ENCODE data around the gene GREM2.
A peak's percentile ranks its signal among the peaks of the same experiment; 100 is the strongest.

Gene GREM2

DNA sequence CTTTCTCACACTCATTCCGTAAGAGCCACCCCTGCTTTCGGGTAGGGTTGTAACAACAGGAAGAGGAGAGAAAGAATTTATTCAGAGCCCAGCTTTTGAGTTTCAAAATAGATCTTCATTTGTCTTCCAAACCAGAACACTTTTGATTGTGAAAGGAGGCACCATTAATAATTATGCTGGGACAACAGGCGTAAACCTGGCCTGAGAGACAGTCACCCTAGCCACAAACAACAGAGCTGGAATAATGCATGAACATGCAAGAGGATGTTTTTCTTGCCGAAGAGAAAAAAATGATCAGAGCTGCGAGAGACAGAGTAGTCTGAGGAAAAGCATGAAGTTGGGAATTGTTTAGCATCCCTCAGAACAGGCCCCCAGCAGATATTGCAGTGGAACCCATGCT, 18.5 kb upstream of the GREM2 start:
- peaks cover 6% of the 10 kb centered on the region for H3K4me1 ChIP-seq (ENCODE audit: control insufficient read depth, low read depth, low read length)
- no peak overlapping the region for H3K9ac ChIP-seq (ENCODE audit: low read length)
- H3K27ac ChIP-seq (ENCODE audit: low read length), result no peak overlapping the region
- no peaks in the 10 kb centered on the region for H3K9me3 ChIP-seq (ENCODE audit: control insufficient read depth, low read depth, low read length)
- H3K36me3 ChIP-seq (ENCODE audit: control insufficient read depth, low read depth, low read length), result no peaks in the 10 kb centered on the region
- H3K4me3 ChIP-seq (ENCODE audit: low read length), result no peak overlapping the region
- H3K27me3 ChIP-seq (ENCODE audit: control insufficient read depth, insufficient read depth, low read length), result no peaks in the 10 kb centered on the region

DNA sequence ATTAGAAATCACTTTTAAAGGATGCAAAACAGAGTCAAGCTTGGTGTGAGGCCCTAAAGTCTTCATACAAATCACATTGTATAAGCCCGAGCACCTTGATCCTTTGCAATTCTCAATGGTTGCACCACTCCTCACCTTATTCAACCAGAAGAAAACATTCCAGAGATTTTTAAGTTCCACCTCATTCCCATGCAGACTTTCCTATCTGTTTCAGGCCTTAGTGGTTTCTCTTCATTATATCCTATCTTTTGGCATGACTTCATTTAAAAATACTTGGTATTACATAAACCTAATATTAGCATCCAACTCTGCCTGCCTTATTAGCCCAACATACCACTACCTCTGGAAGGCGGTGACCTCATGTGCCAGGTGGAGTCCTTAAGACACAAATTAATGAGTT, 9.3 kb upstream of the GREM2 start:
- no peaks in the 10 kb centered on the region for H3K9me3 ChIP-seq (ENCODE audit: control insufficient read depth, low read depth, low read length)
- no peak overlapping the region for H3K4me3 ChIP-seq (ENCODE audit: low read length)

DNA sequence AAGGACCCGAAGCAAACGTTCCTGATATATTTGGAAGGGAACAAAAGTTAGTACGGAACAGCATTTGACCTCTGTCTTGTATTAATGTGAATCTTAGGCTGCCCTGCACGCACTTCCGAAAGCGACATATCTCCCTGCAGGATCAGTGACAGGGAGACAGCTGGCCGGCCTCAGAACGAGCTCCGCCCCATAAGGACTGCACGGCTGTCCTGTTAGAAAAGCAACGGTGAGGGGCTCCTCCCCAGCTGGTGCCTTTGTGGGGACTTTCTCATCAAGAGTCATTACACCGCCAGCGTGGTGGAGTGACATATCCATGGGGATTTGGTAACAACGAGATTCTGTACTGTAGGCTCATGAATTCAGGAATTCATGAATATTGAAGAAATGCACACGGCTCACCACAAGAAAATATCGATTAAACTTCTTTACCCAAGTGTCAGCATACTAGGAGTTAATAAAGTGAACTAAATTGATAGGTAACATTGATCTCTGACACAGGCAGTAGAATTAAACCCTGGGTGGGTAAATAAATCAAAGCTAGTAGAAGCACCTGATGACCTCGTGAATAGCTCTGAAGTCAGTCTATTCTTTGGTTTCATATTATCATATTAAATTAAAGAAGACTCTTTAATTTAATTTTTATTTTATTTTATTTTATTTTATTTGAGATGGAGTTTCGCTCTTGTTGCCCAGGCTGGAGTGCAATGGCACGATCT, 8.1 kb upstream of the GREM2 start:
- Histone ChIP-seq H3K27me3 (ENCODE audit: control insufficient read depth, insufficient read depth, low read length) (no peaks in the 10 kb centered on the region), H3K4me3 (ENCODE audit: low read length) (no peak overlapping the region), H3K27ac (ENCODE audit: low read length) (no peak overlapping the region), H3K36me3 (ENCODE audit: control insufficient read depth, low read depth, low read length) (no peaks in the 10 kb centered on the region), H3K9me3 (ENCODE audit: control insufficient read depth, low read depth, low read length) (no peaks in the 10 kb centered on the region), H3K4me1 (ENCODE audit: control insufficient read depth, low read depth, low read length) (peaks cover 3% of the 10 kb centered on the region), H3K9ac (ENCODE audit: low read length) (no peak overlapping the region)

More for the DNA sequence above, 9.3 kb upstream of the GREM2 start:
- no peaks in the 10 kb centered on the region for H3K4me1 ChIP-seq (ENCODE audit: control insufficient read depth, low read depth, low read length)
- no peaks in the 10 kb centered on the region for H3K36me3 ChIP-seq (ENCODE audit: control insufficient read depth, low read depth, low read length)
- no peak overlapping the region for H3K9ac ChIP-seq (ENCODE audit: low read length)
- H3K27ac ChIP-seq (ENCODE audit: low read length), result no peak overlapping the region
- H3K27me3 ChIP-seq (ENCODE audit: control insufficient read depth, insufficient read depth, low read length), result no peaks in the 10 kb centered on the region

DNA sequence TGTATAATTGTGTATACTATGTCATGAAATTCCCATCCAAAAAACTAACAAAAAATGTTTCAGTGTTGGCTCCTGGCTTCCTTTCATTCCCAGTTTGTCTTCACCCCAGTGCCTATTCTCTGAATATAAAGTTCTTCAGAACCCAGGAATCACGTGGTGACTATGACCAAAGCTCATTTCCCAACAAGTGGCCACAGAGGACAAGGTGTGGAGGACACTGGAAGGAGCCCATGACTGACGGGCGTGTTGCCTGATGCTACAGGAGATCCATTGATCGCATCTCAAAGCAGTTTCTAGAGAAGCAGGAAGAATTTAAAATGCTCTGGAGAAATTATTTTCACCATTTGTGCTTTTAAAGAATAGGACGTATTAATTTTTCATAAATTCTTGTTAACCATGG, 7.4 kb upstream of the GREM2 start:
- Histone ChIP-seq H3K9me3 (ENCODE audit: control insufficient read depth, low read depth, low read length) (no peaks in the 10 kb centered on the region), H3K27me3 (ENCODE audit: control insufficient read depth, insufficient read depth, low read length) (no peaks in the 10 kb centered on the region), H3K27ac (ENCODE audit: low read length) (no peak overlapping the region), H3K4me1 (ENCODE audit: control insufficient read depth, low read depth, low read length) (peaks cover 3% of the 10 kb centered on the region), H3K4me3 (ENCODE audit: low read length) (no peak overlapping the region), H3K36me3 (ENCODE audit: control insufficient read depth, low read depth, low read length) (no peaks in the 10 kb centered on the region), H3K9ac (ENCODE audit: low read length) (no peak overlapping the region)

DNA sequence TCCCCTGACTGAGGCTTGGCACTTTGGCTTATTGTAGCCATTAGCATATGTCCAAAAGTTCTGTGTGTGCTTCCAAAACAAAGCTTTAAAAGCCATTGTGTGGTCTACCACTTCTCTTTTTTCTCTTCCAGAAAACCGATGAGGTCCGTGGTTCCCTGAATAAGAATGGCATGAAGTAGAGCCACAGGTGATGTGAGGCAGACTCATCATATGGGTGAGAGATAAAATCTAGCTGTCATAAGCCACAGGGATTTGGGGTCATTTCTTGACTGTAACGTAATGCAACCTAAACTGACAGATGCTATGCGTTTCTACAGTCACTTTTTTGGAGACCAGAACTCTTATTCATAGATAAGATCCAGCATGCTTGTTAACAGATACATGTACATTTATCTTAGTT, 7.0 kb upstream of the GREM2 start:
- no peak overlapping the region for H3K27ac ChIP-seq (ENCODE audit: low read length)
- H3K36me3 ChIP-seq (ENCODE audit: control insufficient read depth, low read depth, low read length), result no peaks in the 10 kb centered on the region
- peaks cover 3% of the 10 kb centered on the region for H3K4me1 ChIP-seq (ENCODE audit: control insufficient read depth, low read depth, low read length)
- no peaks in the 10 kb centered on the region for H3K9me3 ChIP-seq (ENCODE audit: control insufficient read depth, low read depth, low read length)
- H3K9ac ChIP-seq (ENCODE audit: low read length), result no peak overlapping the region
- no peaks in the 10 kb centered on the region for H3K27me3 ChIP-seq (ENCODE audit: control insufficient read depth, insufficient read depth, low read length)
- H3K4me3 ChIP-seq (ENCODE audit: low read length), result no peak overlapping the region

DNA sequence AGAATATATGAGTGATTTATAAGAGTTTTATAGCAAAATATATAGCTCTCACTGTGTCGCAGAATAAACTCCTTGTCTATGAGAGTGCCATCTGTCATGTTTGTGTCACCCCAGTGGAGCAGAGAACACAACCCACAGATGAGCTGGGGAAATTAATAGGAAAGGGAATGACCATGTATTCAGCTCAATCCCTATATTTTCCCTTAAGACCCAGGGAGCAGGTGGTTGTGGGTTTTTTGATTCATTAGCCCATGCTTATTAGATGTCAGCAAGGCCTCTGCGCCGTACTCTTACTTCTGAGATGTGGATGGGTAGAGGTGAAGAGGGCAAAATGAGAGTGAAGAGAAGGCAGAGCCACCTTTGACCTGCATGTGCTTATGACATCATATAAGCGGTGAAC, 4.1 kb upstream of the GREM2 start:
- Histone ChIP-seq H3K27me3 (ENCODE audit: control insufficient read depth, insufficient read depth, low read length) (peaks cover 16% of the 10 kb centered on the region), H3K9ac (ENCODE audit: low read length) (no peak overlapping the region), H3K36me3 (ENCODE audit: control insufficient read depth, low read depth, low read length) (no peaks in the 10 kb centered on the region), H3K4me3 (ENCODE audit: low read length) (no peak overlapping the region), H3K27ac (ENCODE audit: low read length) (no peak overlapping the region), H3K9me3 (ENCODE audit: control insufficient read depth, low read depth, low read length) (no peaks in the 10 kb centered on the region), H3K4me1 (ENCODE audit: control insufficient read depth, low read depth, low read length) (peaks cover 11% of the 10 kb centered on the region)

DNA sequence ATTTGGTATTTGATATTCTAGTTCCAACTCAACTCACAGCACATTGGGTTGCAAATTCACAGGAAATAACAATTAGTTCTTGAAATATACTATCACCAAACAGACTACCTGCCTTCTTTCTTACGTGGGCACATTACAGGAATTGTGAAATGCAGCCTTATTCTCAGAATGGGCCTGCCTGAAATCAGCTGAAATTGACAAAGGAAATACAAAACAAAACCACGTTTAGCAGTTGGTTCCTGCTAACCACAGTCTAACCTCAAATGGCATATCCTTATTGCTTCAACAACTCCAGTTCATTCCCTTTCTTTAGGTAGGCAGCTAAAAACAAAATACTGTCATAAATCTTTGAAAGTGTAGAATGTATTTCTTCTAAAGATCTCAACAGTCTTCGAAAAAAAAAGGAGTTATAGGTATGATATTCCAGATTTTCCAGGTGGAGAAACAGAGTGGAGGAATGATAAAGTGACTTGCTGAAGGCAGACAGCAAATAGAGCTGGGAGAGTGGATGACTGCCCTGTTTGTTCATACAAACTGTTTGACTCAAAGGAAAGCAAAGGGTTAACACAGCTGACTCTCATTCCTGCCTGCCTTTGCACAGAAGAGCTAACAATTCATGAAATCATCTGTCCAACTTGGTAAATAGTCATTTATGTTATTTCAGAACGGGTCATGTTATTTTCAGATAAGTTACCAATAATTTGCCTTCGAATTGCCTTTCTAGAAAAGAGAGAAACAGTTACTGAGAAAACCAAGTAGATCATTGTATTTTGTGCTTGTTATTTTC, 1.6 kb upstream of the GREM2 start:
- H3K27me3 ChIP-seq (ENCODE audit: control insufficient read depth, insufficient read depth, low read length), result peaks cover 25% of the 10 kb centered on the region
- no peak overlapping the region for H3K27ac ChIP-seq (ENCODE audit: low read length)
- H3K4me1 ChIP-seq (ENCODE audit: control insufficient read depth, low read depth, low read length), result peaks cover 11% of the 10 kb centered on the region
- H3K36me3 ChIP-seq (ENCODE audit: control insufficient read depth, low read depth, low read length), result no peaks in the 10 kb centered on the region
- H3K9ac ChIP-seq (ENCODE audit: low read length), result no peak overlapping the region
- no peak overlapping the region for H3K4me3 ChIP-seq (ENCODE audit: low read length)
- H3K9me3 ChIP-seq (ENCODE audit: control insufficient read depth, low read depth, low read length), result no peaks in the 10 kb centered on the region

DNA sequence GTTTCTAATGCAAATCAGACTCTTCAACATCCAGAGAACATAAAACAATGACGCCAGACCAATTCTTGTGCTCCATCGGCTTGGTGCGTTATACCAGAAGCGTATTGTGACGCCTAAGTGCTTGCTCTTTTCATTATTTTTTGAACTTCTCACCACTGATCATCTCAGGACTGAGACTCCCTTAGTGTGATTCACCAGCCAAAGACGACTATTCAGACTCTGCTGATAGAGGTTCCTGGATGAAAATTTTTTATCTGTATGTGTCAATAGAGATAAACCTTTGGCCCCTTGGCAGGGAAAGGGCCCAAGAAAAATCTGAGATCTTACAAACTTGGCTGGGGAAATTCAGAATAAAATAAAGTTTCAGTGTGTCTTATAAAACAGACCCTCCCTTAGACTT, 856 bp upstream of the GREM2 start:
- H3K4me3 ChIP-seq (ENCODE audit: low read length), result no peak overlapping the region
- H3K27me3 ChIP-seq (ENCODE audit: control insufficient read depth, insufficient read depth, low read length), result peaks cover 25% of the 10 kb centered on the region
- H3K4me1 ChIP-seq (ENCODE audit: control insufficient read depth, low read depth, low read length), result peaks cover 11% of the 10 kb centered on the region
- no peak overlapping the region for H3K9ac ChIP-seq (ENCODE audit: low read length)
- no peaks in the 10 kb centered on the region for H3K9me3 ChIP-seq (ENCODE audit: control insufficient read depth, low read depth, low read length)
- H3K36me3 ChIP-seq (ENCODE audit: control insufficient read depth, low read depth, low read length), result no peaks in the 10 kb centered on the region
- no peak overlapping the region for H3K27ac ChIP-seq (ENCODE audit: low read length)

DNA sequence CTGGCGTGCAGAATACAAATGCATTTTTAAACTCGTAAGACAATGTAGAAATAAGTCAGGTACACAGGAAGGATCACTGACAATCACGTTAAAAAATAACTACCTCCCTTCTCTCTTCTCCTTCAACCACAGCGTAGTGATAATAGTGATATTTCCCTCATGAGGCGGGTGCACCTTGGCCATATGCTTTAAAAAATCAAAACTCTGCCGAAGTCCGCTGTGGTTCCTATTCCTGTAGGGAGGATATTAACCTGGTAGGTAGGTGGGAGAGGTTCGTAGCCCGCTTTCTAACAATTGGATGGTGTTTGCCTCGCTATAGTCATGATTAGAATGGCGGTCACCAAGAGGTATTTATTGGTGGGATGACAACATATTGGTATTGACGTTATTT, 732 bp downstream of the GREM2 start:
- no peak overlapping the region for H3K9ac ChIP-seq (ENCODE audit: low read length)
- H3K4me3 ChIP-seq (ENCODE audit: low read length), result peak overlapping the region; percentile 81
- no peaks in the 10 kb centered on the region for H3K36me3 ChIP-seq (ENCODE audit: control insufficient read depth, low read depth, low read length)
- no peaks in the 10 kb centered on the region for H3K9me3 ChIP-seq (ENCODE audit: control insufficient read depth, low read depth, low read length)
- H3K27ac ChIP-seq (ENCODE audit: low read length), result no peak overlapping the region
- H3K27me3 ChIP-seq (ENCODE audit: control insufficient read depth, insufficient read depth, low read length), result peaks cover 25% of the 10 kb centered on the region
- H3K4me1 ChIP-seq (ENCODE audit: control insufficient read depth, low read depth, low read length), result peaks cover 11% of the 10 kb centered on the region

DNA sequence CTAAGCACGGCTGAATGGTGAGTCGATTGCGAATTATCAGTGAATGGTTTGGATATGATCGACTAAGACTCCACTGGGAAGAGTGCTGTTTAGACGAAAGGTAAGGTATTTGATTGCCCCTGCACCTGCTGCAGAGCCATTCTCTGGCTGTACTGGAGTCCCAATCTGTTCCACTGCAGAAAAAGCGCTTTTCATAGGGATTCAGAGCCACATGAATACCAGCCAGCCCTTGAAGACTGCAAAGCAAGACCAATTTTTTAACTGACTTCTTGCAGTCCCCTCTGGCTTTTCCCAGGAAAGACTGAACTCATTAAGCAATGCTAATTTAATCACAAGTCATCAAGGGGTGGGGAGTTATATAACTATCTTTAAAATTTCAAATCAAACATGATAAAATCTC, 1.3 kb downstream of the GREM2 start:
- H3K9me3 ChIP-seq (ENCODE audit: control insufficient read depth, low read depth, low read length), result no peaks in the 10 kb centered on the region
- no peak overlapping the region for H3K9ac ChIP-seq (ENCODE audit: low read length)
- H3K27ac ChIP-seq (ENCODE audit: low read length), result no peak overlapping the region
- H3K36me3 ChIP-seq (ENCODE audit: control insufficient read depth, low read depth, low read length), result no peaks in the 10 kb centered on the region
- H3K4me3 ChIP-seq (ENCODE audit: low read length), result no peak overlapping the region
- peaks cover 25% of the 10 kb centered on the region for H3K27me3 ChIP-seq (ENCODE audit: control insufficient read depth, insufficient read depth, low read length)
- peaks cover 11% of the 10 kb centered on the region for H3K4me1 ChIP-seq (ENCODE audit: control insufficient read depth, low read depth, low read length)

DNA sequence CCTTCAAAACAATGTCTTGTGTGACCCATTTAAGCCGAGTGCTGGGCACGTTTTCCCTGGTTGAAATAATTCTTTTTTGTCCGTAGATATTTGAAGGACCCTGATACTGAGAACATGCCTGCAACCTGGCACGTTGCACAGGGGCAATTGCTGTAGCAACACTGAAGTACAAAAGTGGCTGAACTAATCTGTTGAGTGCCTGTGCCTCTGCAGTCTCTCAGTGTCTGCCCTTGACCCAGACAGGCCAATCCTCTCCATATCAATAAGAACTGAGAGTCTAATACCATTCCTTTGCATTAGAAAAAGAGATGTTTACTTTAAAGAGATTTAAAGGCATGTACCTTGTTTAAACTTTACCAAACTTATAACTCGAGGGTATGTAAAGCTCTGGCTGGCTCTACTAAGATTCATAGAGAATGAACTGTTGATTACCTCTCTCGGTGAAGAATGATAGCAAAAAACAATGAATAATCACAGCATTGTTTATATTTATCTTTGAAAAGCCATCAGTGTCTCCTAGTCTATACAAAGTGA, 2.4 kb downstream of the GREM2 start:
- Histone ChIP-seq H3K4me3 (ENCODE audit: low read length) (no peak overlapping the region), H3K36me3 (ENCODE audit: control insufficient read depth, low read depth, low read length) (no peaks in the 10 kb centered on the region)

DNA sequence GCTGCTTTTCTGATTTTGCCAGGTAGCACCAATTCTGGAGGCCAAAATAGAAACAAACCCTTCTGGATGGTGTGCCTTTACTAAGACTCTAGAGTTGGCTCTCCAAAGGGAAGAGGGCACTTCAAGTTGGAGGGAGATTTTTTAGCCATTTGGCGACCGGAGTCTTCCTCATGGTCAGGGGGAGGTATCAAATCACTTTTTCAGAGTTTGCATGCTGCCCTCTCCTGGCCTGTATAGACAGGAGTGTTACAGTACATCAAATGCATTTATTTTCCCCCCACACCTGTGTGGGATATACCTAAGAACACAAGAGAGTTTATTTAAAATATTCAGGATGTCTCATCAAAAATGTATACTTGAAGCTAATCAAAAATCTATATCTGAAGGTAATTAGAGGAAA, 3.2 kb downstream of the GREM2 start:
- H3K27ac ChIP-seq (ENCODE audit: low read length), result no peak overlapping the region
- no peaks in the 10 kb centered on the region for H3K36me3 ChIP-seq (ENCODE audit: control insufficient read depth, low read depth, low read length)
- H3K27me3 ChIP-seq (ENCODE audit: control insufficient read depth, insufficient read depth, low read length), result peaks cover 25% of the 10 kb centered on the region
- no peak overlapping the region for H3K4me3 ChIP-seq (ENCODE audit: low read length)
- no peak overlapping the region for H3K9ac ChIP-seq (ENCODE audit: low read length)
- peaks cover 8% of the 10 kb centered on the region for H3K4me1 ChIP-seq (ENCODE audit: control insufficient read depth, low read depth, low read length)
- no peaks in the 10 kb centered on the region for H3K9me3 ChIP-seq (ENCODE audit: control insufficient read depth, low read depth, low read length)

More for the DNA sequence above, 2.4 kb downstream of the GREM2 start:
- Histone ChIP-seq H3K9ac (ENCODE audit: low read length) (no peak overlapping the region), H3K4me1 (ENCODE audit: control insufficient read depth, low read depth, low read length) (peaks cover 8% of the 10 kb centered on the region), H3K9me3 (ENCODE audit: control insufficient read depth, low read depth, low read length) (no peaks in the 10 kb centered on the region), H3K27me3 (ENCODE audit: control insufficient read depth, insufficient read depth, low read length) (peaks cover 25% of the 10 kb centered on the region), H3K27ac (ENCODE audit: low read length) (no peak overlapping the region)

All from iPS-18a (cell line).